Mononuclear cell (primary cell): ENCODE measurements around the gene TRDMT1. TPM values are rescaled to one million over a fixed set of nuclear protein-coding genes. Genes with fewer than 3 reads are reported as not detected.

Experiments
- H3K27me3 ChIP-seq: 2 replicates; pipeline ENCODE4 v1.6.0; 2011; ENCODE audit warnings: low read length, control low read depth; ENCODE audit not compliant: insufficient read depth
- H3K4me1 ChIP-seq: 2 replicates; pipeline ENCODE4 v1.5.1; 2011; ENCODE audit warnings: mild to moderate bottlenecking, low read length, control low read depth; ENCODE audit not compliant: insufficient read depth
- H3K4me3 ChIP-seq: 2 replicates; pipeline ENCODE4 v1.5.1; 2011; ENCODE audit warnings: mild to moderate bottlenecking, low read length, moderate library complexity
- H3K9me3 ChIP-seq: 2 replicates; pipeline ENCODE4 v1.5.1; 2011; ENCODE audit warnings: low read depth, mild to moderate bottlenecking, control low read depth, low read length
- total RNA-seq: library from RNA; depleted of rRNA; stranded (reverse); fragments of >200 nt; gene quantifications from one replicate; pipeline ENCODE4 v1.2.3, GENCODE V29; 2012

The TRDMT1 gene
- total RNA-seq, 1 donor, result 24.5 TPM

DNA sequence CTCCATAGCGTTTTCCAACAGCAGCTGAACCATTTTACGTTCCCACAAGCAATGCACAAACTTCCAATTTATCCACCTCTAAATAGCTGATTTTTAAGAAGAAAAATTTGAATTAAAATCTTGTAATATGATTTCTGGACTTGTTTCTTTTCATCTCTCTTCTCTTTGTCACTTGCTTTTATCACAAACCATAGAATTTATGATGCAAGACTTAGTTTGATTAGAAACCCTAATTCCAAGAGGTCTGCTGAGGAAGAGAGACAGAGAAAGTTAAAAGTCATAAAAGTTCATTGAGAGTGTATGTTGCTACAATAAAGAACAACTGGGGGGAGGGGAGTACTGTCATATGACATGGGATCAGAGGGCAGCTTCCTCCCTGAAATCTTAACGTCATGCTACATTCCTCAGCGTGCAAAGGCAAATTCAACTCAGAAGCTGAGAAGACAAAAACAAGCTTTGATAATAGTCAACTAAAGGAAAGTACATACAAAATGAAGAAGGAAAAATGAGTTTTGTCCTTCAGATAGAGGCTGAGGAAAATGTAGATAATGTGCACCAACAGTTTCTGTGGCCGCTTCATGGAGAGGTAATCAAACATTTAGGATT, 53.5 kb downstream of the TRDMT1 start:
- Histone ChIP-seq H3K4me3 (no peak overlapping the region), H3K27me3 (no peaks in the 10 kb centered on the region), H3K4me1 (no peaks in the 10 kb centered on the region), H3K9me3 (no peaks in the 10 kb centered on the region)

DNA sequence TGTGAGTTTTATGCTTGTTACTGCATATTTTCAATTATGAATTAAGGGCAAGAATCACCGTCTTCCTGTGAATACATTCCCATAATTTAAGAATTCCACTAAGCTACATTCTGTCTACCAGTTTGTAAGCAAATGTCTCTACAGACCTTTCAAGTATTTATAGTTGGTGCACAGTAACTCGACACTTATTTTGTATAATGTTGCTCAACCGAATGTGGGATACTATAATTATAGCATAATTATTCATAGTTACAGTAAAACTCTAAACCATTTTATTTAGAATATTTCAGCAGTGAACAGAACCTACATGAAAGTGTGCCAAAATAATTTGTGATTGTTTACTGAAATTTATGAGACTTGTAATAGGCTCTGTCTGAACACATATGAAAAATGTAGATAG, 54.6 kb downstream of the TRDMT1 start:
- no peaks in the 10 kb centered on the region for H3K4me1 ChIP-seq
- H3K4me3 ChIP-seq, result no peak overlapping the region
- no peaks in the 10 kb centered on the region for H3K9me3 ChIP-seq
- no peaks in the 10 kb centered on the region for H3K27me3 ChIP-seq

DNA sequence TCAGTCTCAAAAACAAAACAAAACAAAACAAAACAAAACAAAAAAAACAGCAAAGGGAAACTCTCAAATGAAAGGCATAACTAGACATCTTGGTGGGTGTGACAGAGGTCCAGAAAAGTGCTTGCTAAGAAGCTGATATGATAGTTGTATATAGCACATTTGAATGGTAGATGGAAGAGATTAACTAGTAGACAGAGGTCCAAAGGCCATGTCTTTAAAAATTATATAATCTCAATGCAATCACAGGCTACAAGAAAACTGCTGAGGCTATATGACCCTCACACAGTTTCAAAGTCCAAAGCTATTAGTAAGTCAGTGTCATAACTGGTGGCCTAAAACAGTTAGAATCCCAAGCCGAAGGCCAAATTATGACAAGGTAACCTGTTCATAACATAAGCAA, 56.2 kb downstream of the TRDMT1 start:
- no peaks in the 10 kb centered on the region for H3K27me3 ChIP-seq
- no peaks in the 10 kb centered on the region for H3K9me3 ChIP-seq
- H3K4me3 ChIP-seq, result no peak overlapping the region
- no peaks in the 10 kb centered on the region for H3K4me1 ChIP-seq

DNA sequence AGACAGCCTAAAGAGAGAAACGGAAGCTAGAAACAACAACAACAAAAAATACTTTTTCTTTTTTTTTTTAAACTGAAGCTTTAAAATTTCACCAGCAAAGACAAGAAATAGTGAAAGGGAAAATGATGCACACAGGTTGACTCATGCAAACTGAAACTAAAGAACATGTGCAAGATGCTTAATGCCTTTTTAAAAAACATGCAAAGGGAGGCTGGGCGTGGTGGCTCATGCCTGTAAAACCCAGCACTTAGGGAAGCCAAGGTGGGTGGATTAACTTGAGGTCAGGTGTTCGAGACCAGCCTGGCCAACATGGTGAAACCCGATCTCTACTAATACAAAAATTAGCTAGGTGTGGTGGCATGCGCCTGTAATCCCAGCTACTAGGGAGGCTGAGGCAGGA, 56.7 kb downstream of the TRDMT1 start:
- Histone ChIP-seq H3K4me1 (no peaks in the 10 kb centered on the region), H3K27me3 (no peaks in the 10 kb centered on the region), H3K4me3 (no peak overlapping the region), H3K9me3 (no peaks in the 10 kb centered on the region)

DNA sequence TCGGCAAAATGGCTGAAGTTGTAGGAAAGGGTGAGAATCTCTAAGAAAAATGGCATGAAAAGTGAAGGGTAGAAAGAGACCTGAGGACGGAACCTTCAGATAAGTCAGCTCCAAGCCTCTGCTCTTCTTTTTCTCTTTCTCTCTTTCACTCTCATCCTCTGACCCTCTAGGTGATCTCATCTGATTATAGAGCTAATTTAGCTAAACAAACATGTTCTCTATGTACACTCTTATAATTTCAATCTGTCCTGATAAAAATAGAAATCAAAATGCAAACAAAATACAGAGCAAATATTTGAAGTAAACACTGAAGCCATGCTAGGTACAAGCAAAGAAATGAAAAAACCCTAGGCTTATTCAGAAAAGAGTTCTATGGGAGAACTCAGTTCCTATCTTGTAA, 57.4 kb downstream of the TRDMT1 start:
- H3K4me1 ChIP-seq, result no peaks in the 10 kb centered on the region
- no peaks in the 10 kb centered on the region for H3K27me3 ChIP-seq
- H3K4me3 ChIP-seq, result no peak overlapping the region
- H3K9me3 ChIP-seq, result no peaks in the 10 kb centered on the region

DNA sequence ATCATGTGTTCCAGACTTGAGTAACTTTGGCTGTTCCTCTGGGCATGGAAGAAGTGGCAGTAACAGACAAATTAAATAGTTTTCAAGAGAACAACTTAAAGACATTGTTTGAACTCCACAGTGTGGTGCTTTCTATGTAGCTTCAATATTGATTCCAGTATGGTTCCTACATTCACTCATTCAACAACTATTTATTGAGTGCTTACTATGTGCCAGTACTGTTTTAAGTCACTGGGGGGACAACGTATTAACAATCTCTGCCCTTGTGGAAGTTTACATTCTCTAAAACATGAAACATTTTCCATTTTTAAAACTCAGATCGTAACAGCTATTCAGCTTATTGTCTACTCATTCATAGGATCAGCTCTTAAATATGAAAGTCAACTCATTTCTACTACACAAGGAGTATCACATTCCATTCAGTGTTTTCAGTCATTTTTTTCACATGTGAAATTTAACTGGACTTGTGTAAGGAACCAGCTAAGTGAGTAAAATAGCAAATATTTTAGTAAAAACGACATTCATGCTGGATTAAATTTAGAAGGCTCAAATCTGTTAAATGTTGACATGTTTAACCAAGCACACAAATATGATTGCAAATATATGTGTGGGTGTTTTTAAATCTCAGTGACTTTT, 58.3 kb downstream of the TRDMT1 start:
- H3K4me3 ChIP-seq, result no peak overlapping the region
- no peaks in the 10 kb centered on the region for H3K4me1 ChIP-seq
- no peaks in the 10 kb centered on the region for H3K9me3 ChIP-seq
- H3K27me3 ChIP-seq, result no peaks in the 10 kb centered on the region

DNA sequence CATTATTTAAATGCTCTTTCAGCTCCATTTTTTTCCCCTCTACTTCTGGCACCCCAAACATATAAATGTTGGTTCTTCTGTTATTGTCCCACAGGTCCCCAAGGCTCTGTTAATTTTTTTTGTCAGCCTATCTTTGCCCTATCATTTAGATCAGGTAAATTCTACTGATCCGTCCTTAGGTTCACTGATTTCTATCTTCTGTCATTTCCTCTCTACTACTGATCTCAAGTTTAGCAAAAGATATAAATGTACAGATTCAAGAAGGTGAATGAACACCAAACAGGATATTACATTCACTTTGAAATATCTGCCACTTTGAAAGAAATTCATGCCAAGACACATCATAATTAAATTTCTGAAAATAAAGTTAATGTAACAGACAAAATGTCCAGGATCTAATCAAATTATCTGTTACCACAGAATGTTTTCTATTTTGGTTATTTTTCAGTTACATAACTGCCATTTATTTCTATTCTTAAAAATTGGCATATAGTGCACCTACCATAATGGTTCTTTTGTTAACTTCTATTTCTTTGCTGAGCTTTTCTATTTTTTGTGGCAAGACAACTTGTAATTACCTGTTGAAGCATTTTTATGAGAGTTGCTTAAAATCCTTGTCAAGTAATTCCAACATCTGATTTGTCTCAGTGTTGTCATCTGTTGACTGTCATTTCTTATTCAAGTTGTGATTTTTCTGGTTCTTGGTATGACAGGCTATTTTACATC, 59.8 kb downstream of the TRDMT1 start:
- H3K9me3 ChIP-seq, result no peaks in the 10 kb centered on the region
- no peak overlapping the region for H3K4me3 ChIP-seq
- H3K4me1 ChIP-seq, result no peaks in the 10 kb centered on the region
- H3K27me3 ChIP-seq, result no peaks in the 10 kb centered on the region

DNA sequence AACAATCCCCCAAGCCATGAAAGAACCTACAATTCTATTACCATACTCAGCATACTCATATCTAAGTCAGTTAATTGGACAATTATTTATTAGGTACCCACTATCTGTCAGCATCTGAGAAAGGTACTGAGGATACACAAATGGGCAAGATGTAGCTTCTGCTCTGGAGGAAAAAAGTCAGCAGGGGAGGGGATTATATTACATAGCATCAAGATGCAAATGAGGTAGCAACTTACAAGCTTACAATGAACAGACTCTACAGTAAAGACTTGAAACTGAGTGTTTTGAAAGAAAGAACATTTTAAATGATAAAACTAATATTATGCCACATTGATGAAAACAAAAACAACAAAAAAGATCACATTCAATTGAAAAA, 61.1 kb downstream of the TRDMT1 start:
- H3K4me3 ChIP-seq, result no peak overlapping the region
- no peaks in the 10 kb centered on the region for H3K4me1 ChIP-seq
- H3K9me3 ChIP-seq, result no peaks in the 10 kb centered on the region
- H3K27me3 ChIP-seq, result no peaks in the 10 kb centered on the region

DNA sequence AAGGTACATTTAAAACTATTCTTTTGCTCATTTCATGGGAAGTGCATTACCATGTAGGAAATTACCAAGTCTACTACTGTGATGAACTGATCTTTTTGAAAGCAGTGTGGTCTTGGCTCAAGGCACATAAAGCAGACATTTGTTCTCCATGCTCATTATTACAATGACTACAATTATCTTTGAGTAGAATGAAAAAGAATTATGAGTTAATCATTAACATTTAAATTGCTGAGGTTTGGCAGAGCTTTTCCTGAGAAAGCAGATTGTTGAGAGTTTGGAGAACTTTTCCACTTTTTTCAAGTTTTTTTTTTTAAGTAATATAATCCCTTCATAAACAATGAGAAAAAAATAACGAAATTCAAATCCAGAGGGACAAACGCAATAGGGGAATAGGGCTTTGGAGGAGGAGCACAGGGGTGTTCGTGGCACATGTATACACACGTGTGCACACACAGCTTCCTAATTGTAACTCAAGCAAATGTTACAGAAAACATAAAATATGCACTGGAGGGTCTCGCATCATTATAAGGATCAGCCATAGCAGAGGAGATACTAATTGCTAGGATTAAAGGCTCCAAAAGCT, 62.9 kb downstream of the TRDMT1 start:
- no peaks in the 10 kb centered on the region for H3K4me1 ChIP-seq
- H3K27me3 ChIP-seq, result no peaks in the 10 kb centered on the region
- H3K9me3 ChIP-seq, result no peaks in the 10 kb centered on the region
- no peak overlapping the region for H3K4me3 ChIP-seq

DNA sequence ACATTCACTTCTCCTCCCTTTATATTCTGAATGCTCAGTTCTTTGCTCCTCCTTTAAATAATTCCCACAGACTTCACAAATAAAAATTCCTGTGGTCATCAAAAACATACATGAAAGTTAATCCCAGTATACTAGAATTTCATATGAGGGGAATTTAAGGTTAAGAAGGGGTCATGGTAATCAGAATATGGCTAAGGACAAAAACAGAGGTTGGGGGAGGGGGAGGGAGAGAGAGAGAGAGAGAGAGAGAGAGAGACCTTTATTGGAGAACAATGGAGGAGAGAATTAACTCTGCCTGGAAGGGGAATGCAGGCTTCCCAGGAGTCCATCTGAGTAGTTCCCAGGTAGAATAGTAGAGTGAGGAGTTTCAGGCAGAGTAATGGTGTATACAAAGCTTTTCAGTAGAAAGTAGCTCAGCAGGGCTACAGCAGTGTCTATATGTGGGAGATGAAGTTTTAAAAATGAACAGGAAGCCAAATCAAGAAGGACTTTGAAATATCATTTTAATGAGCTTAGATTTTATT, 66.7 kb downstream of the TRDMT1 start:
- Histone ChIP-seq H3K4me3 (no peak overlapping the region), H3K27me3 (no peaks in the 10 kb centered on the region), H3K9me3 (no peaks in the 10 kb centered on the region), H3K4me1 (no peaks in the 10 kb centered on the region)

DNA sequence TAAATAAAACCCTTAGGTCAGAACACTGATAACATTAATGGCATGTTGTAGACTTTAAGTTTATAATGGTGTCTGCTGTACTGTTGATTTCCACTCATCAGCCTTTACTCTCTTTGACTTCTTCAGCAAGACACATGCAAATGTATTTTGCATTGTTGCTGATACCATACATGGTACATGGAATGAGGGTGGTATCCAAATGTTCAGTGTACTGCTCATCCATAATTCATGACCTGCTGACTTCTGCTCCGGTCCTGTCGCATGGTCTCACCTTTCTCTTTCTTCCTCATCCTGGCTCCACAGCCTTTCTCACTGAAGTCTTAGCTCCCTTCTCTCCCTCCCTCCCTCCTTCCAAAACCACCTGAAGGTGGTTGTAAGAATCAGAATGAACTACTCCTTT, 67.2 kb downstream of the TRDMT1 start:
- H3K4me1 ChIP-seq, result no peaks in the 10 kb centered on the region
- H3K27me3 ChIP-seq, result no peaks in the 10 kb centered on the region
- H3K9me3 ChIP-seq, result no peaks in the 10 kb centered on the region
- no peak overlapping the region for H3K4me3 ChIP-seq

DNA sequence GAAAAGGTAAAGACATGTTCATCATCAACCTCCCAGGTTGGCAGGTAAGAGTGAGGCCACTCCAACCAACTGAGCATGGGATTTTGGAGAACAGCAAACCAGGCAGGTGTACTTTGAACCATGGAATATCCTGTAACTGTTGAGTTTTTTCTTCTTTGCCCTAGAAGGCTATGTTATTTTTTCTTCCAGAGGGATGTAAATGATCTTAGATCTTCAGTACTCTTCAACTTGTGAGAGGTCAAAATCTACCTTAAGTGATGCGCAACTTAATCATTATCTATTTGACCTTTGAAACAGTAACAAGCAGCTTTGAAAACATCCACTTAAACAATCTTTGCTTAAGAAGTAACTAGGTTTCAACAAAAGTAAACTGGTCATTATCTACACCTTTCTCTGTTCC, 71.7 kb downstream of the TRDMT1 start, which contains the start of gene CUBN:
Gene CUBN, minus strand, starts transcription at position 71 of the 400 bp plus-strand sequence. Its CDS starts 46 bp downstream, at position 25.
- no peaks in the 10 kb centered on the region for H3K27me3 ChIP-seq
- no peak within 1 kb of the TSS for H3K4me3 ChIP-seq
- H3K4me1 ChIP-seq, result peaks cover 12% of the 10 kb centered on the region
- no peaks in the 10 kb centered on the region for H3K9me3 ChIP-seq

DNA sequence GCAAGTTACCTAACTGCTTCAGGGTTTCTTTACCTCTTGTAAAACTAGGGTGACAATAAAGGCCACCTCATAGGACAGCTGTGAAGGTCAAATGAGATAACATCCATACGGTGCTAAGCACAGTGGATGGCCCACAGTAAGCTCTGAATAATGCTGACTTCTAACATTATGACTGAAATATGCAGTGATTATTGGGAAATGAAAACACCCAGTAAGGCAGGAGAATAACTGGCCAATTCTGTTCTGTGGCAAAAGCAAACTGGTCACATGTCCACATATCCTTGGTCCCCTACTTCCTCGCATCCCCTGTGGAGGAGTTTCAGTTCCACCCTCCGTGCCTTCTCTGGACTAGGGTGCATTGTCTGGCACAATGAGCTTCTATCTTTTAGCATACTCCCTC, 73.2 kb downstream of the TRDMT1 start:
- Histone ChIP-seq H3K9me3 (no peaks in the 10 kb centered on the region), H3K27me3 (no peaks in the 10 kb centered on the region), H3K4me1 (peaks cover 12% of the 10 kb centered on the region), H3K4me3 (no peak overlapping the region)

DNA sequence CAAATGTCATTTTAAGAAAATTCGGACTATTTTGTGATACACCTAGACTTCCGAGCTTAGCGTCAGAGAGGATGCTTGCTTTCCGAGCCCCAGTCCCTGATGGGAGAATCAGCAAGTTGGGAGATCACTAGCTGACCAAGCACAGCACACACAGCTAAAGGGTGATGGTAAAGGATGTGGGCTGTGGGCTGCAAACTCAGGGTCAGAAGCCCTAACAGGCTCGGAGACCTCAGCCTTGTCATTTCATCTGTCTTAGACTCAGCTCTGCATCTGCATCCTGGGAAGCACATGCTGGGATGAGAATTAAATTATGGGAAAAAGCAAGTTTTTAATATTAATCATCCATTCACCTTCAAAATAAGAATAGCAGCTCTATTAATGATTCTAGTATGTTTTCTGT, 75.1 kb downstream of the TRDMT1 start:
- Histone ChIP-seq H3K4me3 (no peak overlapping the region), H3K4me1 (peaks cover 12% of the 10 kb centered on the region), H3K27me3 (no peaks in the 10 kb centered on the region), H3K9me3 (no peaks in the 10 kb centered on the region)

DNA sequence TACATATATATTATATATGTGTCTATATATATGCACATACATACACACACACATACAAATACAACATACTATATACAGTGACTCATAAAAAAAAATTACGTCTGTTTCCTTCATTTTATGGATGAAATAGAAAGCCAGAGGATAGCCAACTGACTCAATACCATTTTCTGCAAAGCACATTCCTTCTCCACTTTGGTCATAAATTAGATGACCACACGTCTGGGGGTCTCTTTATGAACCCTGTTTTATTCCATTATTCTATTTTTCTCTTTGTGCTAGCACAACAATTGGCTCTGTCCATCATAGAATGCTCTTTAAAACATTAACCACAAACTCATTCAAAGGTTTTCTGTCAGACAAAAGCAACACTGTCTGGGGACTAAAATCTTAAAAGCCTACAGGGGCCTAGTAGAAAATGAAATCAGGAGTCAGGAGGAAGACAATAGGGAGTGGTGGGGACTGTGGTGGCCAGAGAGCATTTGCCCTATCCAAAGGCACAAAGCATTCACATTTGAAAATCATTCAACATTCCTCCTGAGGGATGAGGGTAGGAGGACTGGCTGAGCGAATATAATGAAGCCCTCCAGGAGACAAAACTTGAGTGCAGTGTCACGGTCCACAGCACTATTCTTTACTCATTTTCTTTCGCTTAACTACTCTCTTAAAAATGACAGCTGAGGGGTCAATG, 76.1 kb downstream of the TRDMT1 start:
- Histone ChIP-seq H3K4me1 (peaks cover 12% of the 10 kb centered on the region), H3K9me3 (no peaks in the 10 kb centered on the region), H3K4me3 (no peak overlapping the region), H3K27me3 (no peaks in the 10 kb centered on the region)
